Neural cell (in vitro differentiated cells): ENCODE measurements around the gene DGKB. TPM values are rescaled to one million over a fixed set of nuclear protein-coding genes. Genes with fewer than 3 reads are reported as not detected.

Experiments
- H2AFZ ChIP-seq: fragments of 200-600, 300-800 bp; sonication (generic), shearing (Covaris generic); 2 replicates; pipeline ENCODE4 v1.6.0; 2014; ENCODE audit warnings: low read depth, mild to moderate bottlenecking, antibody characterized with exemption, low read length, moderate library complexity
- H3F3A ChIP-seq: fragments of 200-600 bp; shearing (Covaris generic); 2 replicates; pipeline ENCODE4 v1.6.1; 2016; ENCODE audit warnings: mild to moderate bottlenecking, moderate library complexity, mixed read lengths, antibody characterized with exemption, low read length; ENCODE audit not compliant: insufficient read depth, poor library complexity, severe bottlenecking
- H3K27ac ChIP-seq: fragments of 200-600, 300-800 bp; sonication (generic), shearing (Covaris generic); 2 replicates; pipeline ENCODE4 v1.5.1; 2014; ENCODE audit warnings: mild to moderate bottlenecking, low read length, moderate library complexity
- H3K27me3 ChIP-seq: fragments of 300-800, 200-600 bp; sonication (generic), shearing (Covaris generic); 2 replicates; pipeline ENCODE4 v1.6.0; 2014; ENCODE audit warnings: mild to moderate bottlenecking, low read depth, low read length, moderate library complexity; ENCODE audit not compliant: insufficient read depth
- H3K36me3 ChIP-seq: fragments of 300-800, 200-600 bp; sonication (generic), shearing (Covaris generic); 2 replicates; pipeline ENCODE4 v1.5.1; 2014; ENCODE audit warnings: mild to moderate bottlenecking, antibody characterized with exemption, low read length, moderate library complexity; ENCODE audit not compliant: insufficient read depth
- H3K4me2 ChIP-seq: fragments of 300-800, 200-600 bp; sonication (generic), shearing (Covaris generic); 2 replicates; pipeline ENCODE4 v1.6.0; 2014; ENCODE audit warnings: mild to moderate bottlenecking, low read length
- H3K4me3 ChIP-seq: fragments of 300-800, 200-600 bp; sonication (generic), shearing (Covaris generic); 2 replicates; pipeline ENCODE4 v1.5.1; 2014; ENCODE audit warnings: mild to moderate bottlenecking, low read length, moderate library complexity
- H3K79me2 ChIP-seq: fragments of 200-600 bp; shearing (Covaris generic); replicated peaks from 2 replicates; pipeline ENCODE4 v1.6.0; 2014; ENCODE audit warnings: mild to moderate bottlenecking, low read length, moderate library complexity; ENCODE audit not compliant: insufficient read depth
- H3K9ac ChIP-seq: fragments of 300-800, 200-600 bp; sonication (generic), shearing (Covaris generic); 2 replicates; pipeline ENCODE4 v1.6.1; 2016; ENCODE audit warnings: mild to moderate bottlenecking, low read length, mixed read lengths
- H3K9me2 ChIP-seq: fragments of 200-600 bp; shearing (Covaris generic); 2 replicates; pipeline ENCODE4 v1.6.1; 2016; ENCODE audit warnings: mild to moderate bottlenecking, low read length, mixed read lengths; ENCODE audit not compliant: insufficient read depth
- H3K9me3 ChIP-seq: fragments of 200-600, 300-800 bp; sonication (generic), shearing (Covaris generic); 2 replicates; pipeline ENCODE4 v1.6.1; 2016; ENCODE audit warnings: mild to moderate bottlenecking, mixed run types, low read length, moderate library complexity, mixed read lengths
- H4K20me1 ChIP-seq: fragments of 200-600 bp; shearing (Covaris generic); 2 replicates; pipeline ENCODE4 v1.6.1; 2016; ENCODE audit warnings: mild to moderate bottlenecking, mixed run types; ENCODE audit not compliant: insufficient read depth
- CTCF ChIP-seq: fragments of 450-650 bp; IDR thresholded peaks from 2 replicates; pipeline ENCODE4 v1.5.1; 2014; ENCODE audit warnings: antibody characterized with exemption, mild to moderate bottlenecking, moderate library complexity; ENCODE audit not compliant: poor library complexity, severe bottlenecking
- EP300 ChIP-seq: fragments of 450-650 bp; conservative IDR thresholded peaks from 2 replicates; pipeline ENCODE4 v1.6.1; 2014; ENCODE audit warnings: antibody characterized with exemption, mild to moderate bottlenecking, moderate library complexity; ENCODE audit not compliant: poor library complexity, severe bottlenecking
- EZH2 ChIP-seq: fragments of 200-600, 300-800 bp; shearing (Covaris generic), sonication (generic); IDR thresholded peaks from 2 replicates; pipeline ENCODE4 v1.6.1; 2014; ENCODE audit warnings: antibody characterized with exemption, low read length, borderline replicate concordance, mild to moderate bottlenecking; ENCODE audit not compliant: insufficient read depth, poor library complexity, severe bottlenecking
- MXI1 ChIP-seq: fragments of 450-650 bp; conservative IDR thresholded peaks from 2 replicates; pipeline ENCODE4 v1.6.1; 2014; ENCODE audit warnings: antibody characterized with exemption, mild to moderate bottlenecking; ENCODE audit not compliant: poor library complexity, severe bottlenecking
- POLR2AphosphoS5 ChIP-seq: IDR thresholded peaks from 2 replicates; pipeline ENCODE4 v1.6.1; 2012
- RAD21 ChIP-seq: fragments of 450-650 bp; conservative IDR thresholded peaks from 2 replicates; pipeline ENCODE4 v1.6.1; 2014; ENCODE audit warnings: antibody characterized with exemption, mild to moderate bottlenecking, moderate library complexity
- REST ChIP-seq: IDR thresholded peaks from 2 replicates; pipeline ENCODE4 v1.6.1; 2012; ENCODE audit warnings: borderline replicate concordance
- SMC3 ChIP-seq: fragments of 450-650 bp; conservative IDR thresholded peaks from 2 replicates; pipeline ENCODE4 v1.6.1; 2014; ENCODE audit warnings: antibody characterized with exemption, mild to moderate bottlenecking, moderate library complexity; ENCODE audit not compliant: poor library complexity
- TAF1 ChIP-seq: IDR thresholded peaks from 2 replicates; pipeline ENCODE4 v1.6.1; 2012; ENCODE audit warnings: low read depth
- polyA plus RNA-seq: library from polyadenylated mRNA; depleted of rRNA; stranded (reverse); fragments of >200 nt; gene quantifications from 2 replicates; pipeline ENCODE4 v1.2.3, GENCODE V29; 2014

DGKB gene
- polyA plus RNA-seq, 1 donor from 2014 or later: 0.20 TPM

- no peaks in the 10 kb centered on the region for H3K9me2 ChIP-seq
- H3K4me3 ChIP-seq: no peak overlapping the region
- H3K4me2 ChIP-seq: no peak overlapping the region
- no peaks in the 10 kb centered on the region for H3F3A ChIP-seq
- H2AFZ ChIP-seq: no peak overlapping the region
- no peaks in the 10 kb centered on the region for H3K79me2 ChIP-seq
- no peaks in the 10 kb centered on the region for H3K36me3 ChIP-seq
- no peaks in the 10 kb centered on the region for H3K9me3 ChIP-seq
- no peak overlapping the region for H3K27ac ChIP-seq
- no peaks in the 10 kb centered on the region for H3K27me3 ChIP-seq
- H3K9ac ChIP-seq: no peak overlapping the region
- no peak for TF ChIP-seq EZH2
- no peak for TF ChIP-seq REST
- no peak for TF ChIP-seq EP300
- TF ChIP-seq POLR2AphosphoS5: no peak
- TF ChIP-seq CTCF: no peak
- no peaks in the 10 kb centered on the region for H4K20me1 ChIP-seq
Measured at GRCh38 chr7:14332155-14332554, 570.4 kb downstream of the DGKB start.

- Histone ChIP-seq H3K9me3 (no peaks in the 10 kb centered on the region), H3K4me2 (no peak overlapping the region), H3K36me3 (no peaks in the 10 kb centered on the region), H3K4me3 (no peak overlapping the region), H3K9ac (no peak overlapping the region), H3K79me2 (no peaks in the 10 kb centered on the region), H3K27me3 (no peaks in the 10 kb centered on the region), H4K20me1 (no peaks in the 10 kb centered on the region), H3F3A (no peaks in the 10 kb centered on the region), H3K27ac (no peak overlapping the region), H2AFZ (no peak overlapping the region), H3K9me2 (no peaks in the 10 kb centered on the region)
- TF ChIP-seq REST: no peak
- TF ChIP-seq TAF1: no peak
- TF ChIP-seq SMC3: no peak
- no peak for TF ChIP-seq RAD21
- no peak for TF ChIP-seq POLR2AphosphoS5
- TF ChIP-seq MXI1: no peak
- TF ChIP-seq EP300: no peak
- no peak for TF ChIP-seq CTCF
- no peak for TF ChIP-seq EZH2
Measured at GRCh38 chr7:14324767-14325166, 577.8 kb downstream of the DGKB start.
